Activated T-helper 1 cell treated with anti-CD3 and anti-CD28 coated beads, Interleukin-12 subunit alpha, Interleukin-12 subunit beta, Interleukin-2, Interleukin-4 antibody, amounts not matched to agents 30 ng/mL and 10 ng/mL and 1 ng/mL, durations not matched to agents 14 hours and 24 hours and 36 hours (primary cell): ENCODE results near the gene MT1E. TPM values are rescaled to one million over a fixed set of nuclear protein-coding genes. Genes with fewer than 3 reads are reported as not detected.

Experiments used
- DNase-seq: peaks from one replicate; pipeline ENCODE4 v3.0.0; 2021; ENCODE audit warnings: low spot score
- H3K27ac Mint-ChIP-seq: one replicate; pipeline ENCODE4 v1.8.0; 2021; ENCODE audit warnings: mild to moderate bottlenecking, mixed read lengths
- H3K27me3 Mint-ChIP-seq: one replicate; pipeline ENCODE4 v1.8.0; 2022; ENCODE audit warnings: mild to moderate bottlenecking, moderate library complexity, mixed read lengths; ENCODE audit not compliant: insufficient read depth
- H3K36me3 Mint-ChIP-seq: one replicate; pipeline ENCODE4 v1.8.0; 2021; ENCODE audit warnings: low read depth, mixed read lengths
- H3K4me1 Mint-ChIP-seq: one replicate; pipeline ENCODE4 v1.8.0; 2021; ENCODE audit warnings: low read depth, mixed read lengths
- H3K4me3 Mint-ChIP-seq: one replicate; pipeline ENCODE4 v1.8.0; 2021; ENCODE audit warnings: mild to moderate bottlenecking, moderate library complexity, mixed read lengths
- H3K9me3 Mint-ChIP-seq: one replicate; pipeline ENCODE4 v1.8.0; 2021; ENCODE audit warnings: mixed read lengths
- intact Hi-C: fragments of 100-400 bp; cut with micrococcal nuclease; formaldehyde crosslinking; loops from one replicate; pipeline ENCODE4 v1.15.1; 2024
- total RNA-seq: library from RNA; stranded (reverse); gene quantifications from 2 replicates; pipeline ENCODE4 v1.2.3, GENCODE V29; 2022

Gene MT1E
- total RNA-seq, 1 donor from 2014 or later: 135 TPM

GRCh38 chr16:56594292-56594619 lies 31.3 kb upstream of the MT1E start:
- H3K27me3 Mint-ChIP-seq: peaks cover 40% of the 10 kb centered on the region
- no peak for DNase-seq
- peak overlapping the region; percentile 23 for H3K27ac Mint-ChIP-seq
- H3K4me3 Mint-ChIP-seq: no peak overlapping the region
- H3K9me3 Mint-ChIP-seq: no peaks in the 10 kb centered on the region
- H3K36me3 Mint-ChIP-seq: no peaks in the 10 kb centered on the region
- H3K4me1 Mint-ChIP-seq: peaks cover 15% of the 10 kb centered on the region
- intact Hi-C loops: no loop called here

GRCh38 chr16:56600398-56600999 lies 25.1 kb upstream of the MT1E start:
- Mint-ChIP-seq H3K27me3 (peaks cover 26% of the 10 kb centered on the region), H3K27ac (no peak overlapping the region), H3K4me3 (no peak overlapping the region), H3K4me1 (peaks cover 4% of the 10 kb centered on the region), H3K36me3 (no peaks in the 10 kb centered on the region), H3K9me3 (no peaks in the 10 kb centered on the region)
- intact Hi-C loops: loop anchor here (1.0 kb wide), 1 partner anchor 23 kb away; no protein-coding TSS in a partner anchor
- DNase-seq: no peak

- H3K9me3 Mint-ChIP-seq: no peaks in the 10 kb centered on the region
- intact Hi-C loops: no loop called here
- DNase-seq: no peak
- H3K36me3 Mint-ChIP-seq: no peaks in the 10 kb centered on the region
- peaks cover 20% of the 10 kb centered on the region for H3K27me3 Mint-ChIP-seq
- no peak overlapping the region for H3K27ac Mint-ChIP-seq
- H3K4me1 Mint-ChIP-seq: peaks cover 5% of the 10 kb centered on the region
- no peak overlapping the region for H3K4me3 Mint-ChIP-seq
Observed at GRCh38 chr16:56601325-56601724, 24.3 kb upstream of the MT1E start.

GRCh38 chr16:56603589-56603988 lies 22.0 kb upstream of the MT1E start:
- intact Hi-C loops: loop anchor here (1.0 kb wide), 1 partner anchor 99 kb away; no protein-coding TSS in a partner anchor
- H3K4me3 Mint-ChIP-seq: no peak overlapping the region
- no peaks in the 10 kb centered on the region for H3K36me3 Mint-ChIP-seq

DNA sequence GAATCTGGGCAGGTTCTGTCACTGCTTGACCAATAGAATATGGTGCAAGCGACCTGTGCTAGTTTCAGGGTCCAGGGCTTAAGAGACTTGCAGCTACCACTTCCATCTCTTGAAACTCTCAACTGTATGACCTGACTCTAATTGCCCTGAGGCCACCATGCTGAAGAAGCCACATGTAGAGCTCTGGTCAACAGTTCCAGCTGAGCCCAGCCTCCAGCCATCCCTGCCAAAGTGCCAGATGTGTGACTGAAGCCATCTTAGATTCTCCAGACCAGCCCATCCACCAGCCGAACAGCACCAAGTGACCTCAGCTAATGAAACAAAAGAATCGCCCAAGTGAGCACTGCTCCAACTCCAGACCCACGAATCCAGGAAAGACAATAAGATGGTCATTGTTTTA lies 20.6 kb upstream of the MT1E start:
- DNase-seq: no peak
- Mint-ChIP-seq H3K27ac (no peak overlapping the region), H3K36me3 (peaks cover 3% of the 10 kb centered on the region), H3K4me3 (no peak overlapping the region), H3K4me1 (peaks cover 31% of the 10 kb centered on the region), H3K27me3 (peaks cover 5% of the 10 kb centered on the region), H3K9me3 (no peaks in the 10 kb centered on the region)
- intact Hi-C loops: loop anchor here (5.0 kb wide), 1 partner anchor 327 kb away; the partner anchor contains the start of gene HERPUD1

More at GRCh38 chr16:56603589-56603988, 22.0 kb upstream of the MT1E start:
- Mint-ChIP-seq H3K9me3 (no peaks in the 10 kb centered on the region), H3K27me3 (peaks cover 5% of the 10 kb centered on the region), H3K27ac (no peak overlapping the region), H3K4me1 (peaks cover 24% of the 10 kb centered on the region)
- no peak for DNase-seq

DNA sequence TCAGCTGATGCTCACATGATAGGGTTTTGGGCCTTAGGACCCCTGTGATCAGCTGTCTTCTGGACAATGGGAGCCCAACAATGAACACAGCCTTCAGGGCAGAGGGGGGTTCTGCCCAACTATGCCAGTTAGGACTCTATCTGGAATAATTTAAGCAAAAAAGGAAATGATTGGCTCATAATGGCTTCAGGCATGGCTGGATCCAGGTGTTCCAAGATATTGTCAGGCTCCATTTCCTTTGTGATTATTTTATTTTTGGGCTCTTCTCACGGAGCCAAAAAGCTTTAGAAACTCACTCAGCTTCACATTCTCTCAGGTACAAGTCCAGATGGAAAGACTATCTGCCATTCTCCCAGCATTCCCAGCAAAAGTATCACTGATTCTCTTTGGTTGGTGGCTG lies 20.1 kb upstream of the MT1E start:
- peaks cover 5% of the 10 kb centered on the region for H3K27me3 Mint-ChIP-seq
- H3K9me3 Mint-ChIP-seq: no peaks in the 10 kb centered on the region
- no peak overlapping the region for H3K4me3 Mint-ChIP-seq
- DNase-seq: no peak
- intact Hi-C loops: loop anchor here (5.0 kb wide), 1 partner anchor 327 kb away; the partner anchor contains the start of gene HERPUD1
- peaks cover 3% of the 10 kb centered on the region for H3K36me3 Mint-ChIP-seq
- H3K27ac Mint-ChIP-seq: no peak overlapping the region
- peaks cover 36% of the 10 kb centered on the region for H3K4me1 Mint-ChIP-seq

GRCh38 chr16:56606071-56606475 lies 19.5 kb upstream of the MT1E start:
- Mint-ChIP-seq H3K27ac (peak overlapping the region; percentile 88), H3K4me3 (no peak overlapping the region), H3K27me3 (peaks cover under 1% of the 10 kb centered on the region), H3K9me3 (no peaks in the 10 kb centered on the region), H3K36me3 (peaks cover 3% of the 10 kb centered on the region), H3K4me1 (peaks cover 42% of the 10 kb centered on the region)
- DNase-seq: no peak
- intact Hi-C loops: loop anchor here (5.0 kb wide), 1 partner anchor 326 kb away; the partner anchor contains the start of gene HERPUD1

GRCh38 chr16:56606476-56607108 lies 19.0 kb upstream of the MT1E start:
- H3K27ac Mint-ChIP-seq: peak overlapping the region; percentile 88
- no peak for DNase-seq
- peaks cover 47% of the 10 kb centered on the region for H3K4me1 Mint-ChIP-seq
- H3K9me3 Mint-ChIP-seq: no peaks in the 10 kb centered on the region
- peaks cover 3% of the 10 kb centered on the region for H3K36me3 Mint-ChIP-seq
- intact Hi-C loops: loop anchor here (5.0 kb wide), 1 partner anchor 326 kb away; the partner anchor contains the start of gene HERPUD1
- peak overlapping the region; percentile 46 for H3K4me3 Mint-ChIP-seq
- no peaks in the 10 kb centered on the region for H3K27me3 Mint-ChIP-seq

- intact Hi-C loops: loop anchor here (5.0 kb wide), 1 partner anchor 325 kb away; the partner anchor contains the start of gene HERPUD1
- peak overlapping the region; percentile 78 for H3K4me3 Mint-ChIP-seq
- no peaks in the 10 kb centered on the region for H3K27me3 Mint-ChIP-seq
- H3K4me1 Mint-ChIP-seq: peaks cover 50% of the 10 kb centered on the region
- H3K27ac Mint-ChIP-seq: peak overlapping the region; percentile 88
- no peaks in the 10 kb centered on the region for H3K9me3 Mint-ChIP-seq
- DNase-seq: no peak
- peaks cover 3% of the 10 kb centered on the region for H3K36me3 Mint-ChIP-seq
Observed at GRCh38 chr16:56607109-56607618, 18.4 kb upstream of the MT1E start.

- Mint-ChIP-seq H3K4me1 (peaks cover 55% of the 10 kb centered on the region), H3K36me3 (peaks cover 3% of the 10 kb centered on the region), H3K27ac (peak overlapping the region; percentile 88), H3K9me3 (no peaks in the 10 kb centered on the region), H3K27me3 (no peaks in the 10 kb centered on the region), H3K4me3 (peak overlapping the region; percentile 78)
- no peak for DNase-seq
- intact Hi-C loops: loop anchor here (1.0 to 5.0 kb wide), 11 partner anchors 18 to 407 kb away; partner anchors contain the start of genes HERPUD1, MT1E, MT1F and MT1X
Observed at GRCh38 chr16:56607675-56608042, 17.9 kb upstream of the MT1E start.

DNA sequence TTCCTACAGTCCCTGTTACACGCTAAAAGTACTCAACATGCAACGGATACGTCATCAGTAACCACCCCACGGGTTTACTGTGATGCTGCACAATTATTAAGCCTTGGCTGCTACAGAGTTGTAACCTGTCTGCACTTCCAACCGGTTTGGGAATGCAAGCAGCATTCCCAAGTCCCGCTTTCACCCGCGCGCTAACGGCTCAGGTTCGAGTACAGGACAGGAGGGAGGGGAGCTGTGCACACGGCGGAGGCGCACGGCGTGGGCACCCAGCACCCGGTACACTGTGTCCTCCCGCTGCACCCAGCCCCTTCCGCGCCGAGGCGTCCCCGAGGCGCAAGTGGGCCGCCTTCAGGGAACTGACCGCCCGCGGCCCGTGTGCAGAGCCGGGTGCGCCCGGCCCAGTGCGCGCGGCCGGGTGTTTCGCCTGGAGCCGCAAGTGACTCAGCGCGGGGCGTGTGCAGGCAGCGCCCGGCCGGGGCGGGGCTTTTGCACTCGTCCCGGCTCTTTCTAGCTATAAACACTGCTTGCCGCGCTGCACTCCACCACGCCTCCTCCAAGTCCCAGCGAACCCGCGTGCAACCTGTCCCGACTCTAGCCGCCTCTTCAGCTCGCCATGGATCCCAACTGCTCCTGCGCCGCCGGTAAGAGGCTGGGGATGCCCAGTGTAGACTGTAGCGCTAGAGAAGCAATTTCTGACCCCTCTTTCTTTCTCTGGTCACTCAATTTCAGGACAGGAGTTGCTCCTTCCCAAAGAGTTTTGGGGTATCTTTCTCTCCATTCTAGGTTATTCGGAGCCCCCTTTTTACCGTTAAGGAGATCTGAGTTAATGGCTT lies 17.3 kb upstream of the MT1E start, which contains the start of gene MT2A:
MT2A (plus strand) TSS at position 542 of the 833 bp plus-strand sequence; CDS start at position 614, 72 bp downstream.
- Mint-ChIP-seq H3K27me3 (no peaks in the 10 kb centered on the region), H3K9me3 (no peaks in the 10 kb centered on the region), H3K4me1 (peaks cover 58% of the 10 kb centered on the region), H3K36me3 (peaks cover 3% of the 10 kb centered on the region), H3K27ac (peak within 1 kb of the TSS; percentile 98), H3K4me3 (peak within 1 kb of the TSS; percentile 97)
- peak; percentile 89 for DNase-seq
- intact Hi-C loops: loop anchor here (1.0 to 5.0 kb wide), 11 partner anchors 17 to 406 kb away; partner anchors contain the start of genes HERPUD1, MT1E, MT1F and MT1X

- DNase-seq: no peak
Observed at GRCh38 chr16:56608876-56609462, 16.6 kb upstream of the MT1E start.

More at GRCh38 chr16:56608876-56609462, 16.6 kb upstream of the MT1E start:
- Mint-ChIP-seq H3K9me3 (no peaks in the 10 kb centered on the region), H3K27me3 (no peaks in the 10 kb centered on the region), H3K27ac (peak overlapping the region; percentile 98), H3K4me3 (peak overlapping the region; percentile 97), H3K36me3 (peaks cover 3% of the 10 kb centered on the region), H3K4me1 (peaks cover 61% of the 10 kb centered on the region)
- intact Hi-C loops: loop anchor here (1.0 to 5.0 kb wide), 12 partner anchors 8 to 405 kb away; partner anchors contain the start of genes HERPUD1, MT1E, MT1F and MT1X
